Activated effector memory CD4-positive, alpha-beta T cell treated with anti-CD3 and anti-CD28 coated beads, Interleukin-2, amount 50 U/mL, for 16 hours (primary cell): ENCODE measurements around the gene NUDC.
A peak's percentile ranks its signal among the peaks of the same experiment; 100 is the strongest.
"Not testable (repeated sequence)": the region's sequence is repeated elsewhere in the genome, so short reads cannot be mapped to it uniquely, and the experiment has no call there.

Source experiments
- DNase-seq: peaks from one replicate; pipeline ENCODE4 v3.0.0-alpha.2; 2020

Gene NUDC

GRCh38 chr1:26956321-26956720 is 34.8 kb downstream of the NUDC start:
- no peak for DNase-seq

GRCh38 chr1:26957306-26957705 is 35.8 kb downstream of the NUDC start:
- DNase-seq, result no peak

- DNase-seq, result no peak
Measured at GRCh38 chr1:26959270-26959669, 37.7 kb downstream of the NUDC start.

GRCh38 chr1:26959722-26960624 is 38.4 kb downstream of the NUDC start, which contains the start of gene KDF1:
TSS of gene KDF1 (minus strand) at chr1:26960468. CDS start at chr1:26952380, 8,088 bp downstream.
- peak; percentile 83 for DNase-seq

GRCh38 chr1:26960625-26960966 is 39.1 kb downstream of the NUDC start:
- no peak for DNase-seq

- DNase-seq, result no peak
Measured at GRCh38 chr1:26961826-26962225, 40.3 kb downstream of the NUDC start.

- DNase-seq, result no peak
Measured at GRCh38 chr1:26965213-26965612, 43.7 kb downstream of the NUDC start.

GRCh38 chr1:26965628-26966027 is 44.1 kb downstream of the NUDC start:
- no peak for DNase-seq

GRCh38 chr1:26970810-26971209 is 49.3 kb downstream of the NUDC start:
- no peak for DNase-seq

- no peak for DNase-seq
Measured at GRCh38 chr1:26971590-26971989, 50.0 kb downstream of the NUDC start.

GRCh38 chr1:26972390-26972789 is 50.8 kb downstream of the NUDC start:
- no peak for DNase-seq

GRCh38 chr1:26972821-26973220 is 51.3 kb downstream of the NUDC start:
- DNase-seq, result no peak

- no peak for DNase-seq
Measured at GRCh38 chr1:26976621-26977510, 55.3 kb downstream of the NUDC start.

GRCh38 chr1:26978901-26979300 is 57.4 kb downstream of the NUDC start:
- no peak for DNase-seq

- no peak for DNase-seq
Measured at GRCh38 chr1:26981146-26981846, 59.8 kb downstream of the NUDC start.

- DNase-seq, result no peak
Measured at GRCh38 chr1:26983863-26984262, 62.3 kb downstream of the NUDC start.

- no peak for DNase-seq
Measured at GRCh38 chr1:26984291-26984690, 62.7 kb downstream of the NUDC start.

- no peak for DNase-seq
Measured at GRCh38 chr1:26986658-26987057, 65.1 kb downstream of the NUDC start.

- DNase-seq, result not testable (repeated sequence)
Measured at GRCh38 chr1:26989403-26990109, 68.0 kb downstream of the NUDC start.

- no peak for DNase-seq
Measured at GRCh38 chr1:26991310-26992116, 70.0 kb downstream of the NUDC start.

GRCh38 chr1:26993237-26994019 is 71.9 kb downstream of the NUDC start, which contains the start of gene TRNP1:
TSS of gene TRNP1 (plus strand) at chr1:26993692. CDS start at chr1:26993787, 95 bp downstream.
- peak; percentile 89 for DNase-seq
